ENCODE data around the gene FAT3. TPM values are rescaled to one million over a fixed set of nuclear protein-coding genes. Genes with fewer than 3 reads are reported as not detected.

Gene FAT3
- 11.9 and 16.4 TPM in 2 replicates for total RNA-seq
- long read RNA-seq: 0 reads

DNA sequence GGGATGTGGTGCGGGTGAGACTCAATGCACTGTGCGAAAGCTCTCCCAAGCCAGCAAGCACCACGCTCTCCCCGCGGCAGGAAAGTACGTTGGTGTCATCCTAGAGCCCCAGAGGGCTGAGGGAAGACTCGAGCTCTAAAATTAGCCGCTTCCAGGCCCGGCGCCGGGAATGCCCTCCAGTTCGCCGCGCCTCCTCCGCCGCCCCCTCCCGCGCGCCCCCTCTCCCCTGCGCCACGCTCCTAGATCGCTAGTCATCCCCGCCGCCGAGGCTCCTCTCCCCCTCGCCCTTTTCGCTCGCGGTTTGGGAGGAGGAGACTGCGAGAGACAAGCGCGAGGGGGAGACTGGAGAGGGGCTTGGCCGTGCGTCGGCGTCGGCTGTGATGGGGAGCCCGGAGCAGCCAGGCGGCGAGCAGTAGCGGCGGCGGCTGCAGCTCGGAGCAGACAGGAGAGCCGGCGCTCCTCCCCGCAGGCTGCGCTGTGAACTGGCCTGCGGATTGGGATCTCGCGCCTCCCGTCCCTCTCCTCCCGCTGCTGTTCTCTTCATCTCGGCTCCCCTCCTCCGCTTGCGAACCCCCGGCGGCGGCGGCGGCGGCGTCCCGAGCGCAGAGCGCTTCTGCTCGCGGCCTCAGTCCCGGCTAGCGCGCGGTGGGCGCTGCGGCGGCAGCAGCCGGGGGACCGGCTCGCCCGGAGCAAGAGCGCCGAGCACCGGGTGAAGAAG is at the start of gene FAT3:
FAT3 (plus strand) TSS at position 412 of the 718 bp plus-strand sequence. CDS start 127,295 bp downstream, outside the sequence.
- H3K4me1 Mint-ChIP-seq (ENCODE audit: low read depth): peaks cover 23% of the 10 kb centered on the region
- peaks cover 64% of the 10 kb centered on the region for H3K27me3 Mint-ChIP-seq
- H3K4me3 Mint-ChIP-seq (ENCODE audit: low read depth): peak within 1 kb of the TSS; percentile 80
- DNase-seq (ENCODE audit: low spot score, unreplicated experiment): peak; percentile 53
- peaks cover 6% of the 10 kb centered on the region for H3K9me3 Mint-ChIP-seq (ENCODE audit: low read depth)
- TF ChIP-seq, protein P1, sequence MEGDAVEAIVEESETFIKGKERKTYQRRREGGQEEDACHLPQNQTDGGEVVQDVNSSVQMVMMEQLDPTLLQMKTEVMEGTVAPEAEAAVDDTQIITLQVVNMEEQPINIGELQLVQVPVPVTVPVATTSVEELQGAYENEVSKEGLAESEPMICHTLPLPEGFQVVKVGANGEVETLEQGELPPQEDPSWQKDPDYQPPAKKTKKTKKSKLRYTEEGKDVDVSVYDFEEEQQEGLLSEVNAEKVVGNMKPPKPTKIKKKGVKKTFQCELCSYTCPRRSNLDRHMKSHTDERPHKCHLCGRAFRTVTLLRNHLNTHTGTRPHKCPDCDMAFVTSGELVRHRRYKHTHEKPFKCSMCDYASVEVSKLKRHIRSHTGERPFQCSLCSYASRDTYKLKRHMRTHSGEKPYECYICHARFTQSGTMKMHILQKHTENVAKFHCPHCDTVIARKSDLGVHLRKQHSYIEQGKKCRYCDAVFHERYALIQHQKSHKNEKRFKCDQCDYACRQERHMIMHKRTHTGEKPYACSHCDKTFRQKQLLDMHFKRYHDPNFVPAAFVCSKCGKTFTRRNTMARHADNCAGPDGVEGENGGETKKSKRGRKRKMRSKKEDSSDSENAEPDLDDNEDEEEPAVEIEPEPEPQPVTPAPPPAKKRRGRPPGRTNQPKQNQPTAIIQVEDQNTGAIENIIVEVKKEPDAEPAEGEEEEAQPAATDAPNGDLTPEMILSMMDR (IDR thresholded peaks at IDR 0.05; ENCODE audit: unreplicated experiment): no peak
- peak within 1 kb of the TSS; percentile 87 for H3K27ac Mint-ChIP-seq
- no peaks in the 10 kb centered on the region for H3K36me3 Mint-ChIP-seq (ENCODE audit: insufficient read depth)

GRCh38 chr11:92179017-92179670 is 45.5 kb upstream of the FAT3 start:
- no peaks in the 10 kb centered on the region for H3K27me3 Mint-ChIP-seq
- peaks cover 7% of the 10 kb centered on the region for H3K4me1 Mint-ChIP-seq (ENCODE audit: low read depth)
- H3K9me3 Mint-ChIP-seq (ENCODE audit: low read depth): peaks cover 5% of the 10 kb centered on the region
- no peaks in the 10 kb centered on the region for H3K36me3 Mint-ChIP-seq (ENCODE audit: insufficient read depth)
- no peak for DNase-seq (ENCODE audit: low spot score, unreplicated experiment)
- no peak overlapping the region for H3K27ac Mint-ChIP-seq
- no peak overlapping the region for H3K4me3 Mint-ChIP-seq (ENCODE audit: low read depth)
- TF ChIP-seq, protein P1 (IDR thresholded peaks at IDR 0.05; ENCODE audit: unreplicated experiment): no peak

- TF ChIP-seq, protein P1 (IDR thresholded peaks at IDR 0.05; ENCODE audit: unreplicated experiment): no peak
- Mint-ChIP-seq H3K4me3 (ENCODE audit: low read depth) (no peak overlapping the region), H3K4me1 (ENCODE audit: low read depth) (peaks cover 7% of the 10 kb centered on the region), H3K36me3 (ENCODE audit: insufficient read depth) (no peaks in the 10 kb centered on the region), H3K9me3 (ENCODE audit: low read depth) (peaks cover 7% of the 10 kb centered on the region), H3K27ac (no peak overlapping the region), H3K27me3 (no peaks in the 10 kb centered on the region)
- DNase-seq (ENCODE audit: low spot score, unreplicated experiment): no peak
These were observed 44.4 kb upstream of the FAT3 start for GRCh38 chr11:92180226-92180625.

DNA sequence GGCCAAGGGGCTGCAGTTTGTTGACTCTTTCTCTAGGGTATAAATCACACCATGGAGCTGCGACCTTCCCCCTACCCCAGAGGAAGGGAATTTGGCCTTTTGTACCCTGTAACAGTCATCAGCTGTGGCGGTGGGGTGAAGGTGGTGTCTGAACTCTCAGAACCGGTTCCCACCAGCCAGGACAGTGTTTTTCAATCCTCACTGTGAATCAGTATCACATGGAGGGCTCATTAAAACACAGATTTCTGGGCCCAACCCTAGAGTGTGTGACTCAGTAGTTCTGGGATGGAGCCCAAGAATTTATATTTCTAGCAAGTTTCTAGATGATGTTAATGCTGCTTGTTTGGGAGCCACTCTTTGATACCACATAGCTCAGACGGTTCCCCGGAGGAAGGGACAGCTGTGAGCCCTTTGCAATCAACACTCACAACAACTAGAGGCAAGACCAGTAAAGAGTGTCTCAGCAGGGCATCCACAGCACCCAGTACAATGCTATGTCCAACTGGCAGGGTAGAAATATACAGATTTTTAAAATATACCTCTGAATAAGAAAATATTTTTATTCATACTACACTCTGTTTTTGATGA is 43.9 kb upstream of the FAT3 start:
- Mint-ChIP-seq H3K4me3 (ENCODE audit: low read depth) (no peak overlapping the region), H3K36me3 (ENCODE audit: insufficient read depth) (no peaks in the 10 kb centered on the region), H3K4me1 (ENCODE audit: low read depth) (peaks cover 7% of the 10 kb centered on the region), H3K27me3 (no peaks in the 10 kb centered on the region), H3K27ac (peak overlapping the region; percentile 9), H3K9me3 (ENCODE audit: low read depth) (peaks cover 7% of the 10 kb centered on the region)
- DNase-seq (ENCODE audit: low spot score, unreplicated experiment): no peak
- TF ChIP-seq, protein P1 (IDR thresholded peaks at IDR 0.05; ENCODE audit: unreplicated experiment): no peak

DNA sequence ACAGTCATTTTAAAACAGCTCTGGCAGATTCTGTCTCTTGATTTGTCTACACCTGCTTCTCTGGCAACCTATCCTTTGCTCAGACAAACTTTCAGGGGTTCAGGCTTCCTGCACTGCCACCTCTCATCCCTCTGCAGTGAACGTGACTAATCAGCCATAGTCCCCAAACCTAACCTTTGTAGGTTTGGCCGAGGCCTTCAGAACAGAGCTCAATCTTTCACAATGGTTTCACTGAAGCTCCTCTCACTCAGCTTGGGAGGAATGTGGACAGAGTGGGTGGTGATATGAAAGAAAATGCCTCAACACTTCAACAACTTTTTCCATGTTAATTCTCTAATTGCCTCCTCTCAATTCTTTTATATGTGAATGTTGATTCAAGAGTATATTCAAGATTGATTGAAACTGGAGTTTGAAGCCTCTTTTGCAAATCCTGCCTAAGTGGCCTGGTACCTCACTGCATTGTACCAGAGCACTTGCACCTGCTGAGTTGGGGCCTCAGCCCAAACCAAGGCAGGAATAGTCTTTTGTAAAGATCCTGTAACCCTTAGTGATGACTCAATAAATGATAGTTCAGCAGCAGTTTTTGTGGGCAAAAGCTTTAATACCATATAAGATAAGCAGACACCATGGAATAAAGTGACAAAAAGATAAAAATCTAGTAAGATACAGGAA is 33.9 kb upstream of the FAT3 start:
- Mint-ChIP-seq H3K36me3 (ENCODE audit: insufficient read depth) (no peaks in the 10 kb centered on the region), H3K27me3 (no peaks in the 10 kb centered on the region), H3K4me3 (ENCODE audit: low read depth) (no peak overlapping the region), H3K27ac (no peak overlapping the region), H3K4me1 (ENCODE audit: low read depth) (no peaks in the 10 kb centered on the region), H3K9me3 (ENCODE audit: low read depth) (no peaks in the 10 kb centered on the region)
- DNase-seq (ENCODE audit: low spot score, unreplicated experiment): no peak
- TF ChIP-seq, protein P1 (IDR thresholded peaks at IDR 0.05; ENCODE audit: unreplicated experiment): no peak

Data from progenitor cell of endocrine pancreas (in vitro differentiated cells).